ENCODE measurements around the gene MYBL2.

MYBL2 gene

GRCh38 chr20:43686820-43687219 lies 19.9 kb downstream of the MYBL2 start:
- no peak for DNase-seq (ENCODE audit: low read depth)
- H3K4me3 ChIP-seq (ENCODE audit: low read length) = no peak overlapping the region
- no peak for TF ChIP-seq CTCF (conservative IDR thresholded peaks at IDR 0.05; ENCODE audit: low read length)

GRCh38 chr20:43689165-43689564 lies 22.3 kb downstream of the MYBL2 start:
- no peak for TF ChIP-seq CTCF (conservative IDR thresholded peaks at IDR 0.05; ENCODE audit: low read length)
- DNase-seq (ENCODE audit: low read depth) = no peak
- H3K4me3 ChIP-seq (ENCODE audit: low read length) = no peak overlapping the region

- no peak for DNase-seq (ENCODE audit: low read depth)
- TF ChIP-seq CTCF (conservative IDR thresholded peaks at IDR 0.05; ENCODE audit: low read length) = no peak
- no peak overlapping the region for H3K4me3 ChIP-seq (ENCODE audit: low read length)
Measured at GRCh38 chr20:43690943-43691598, 24.2 kb downstream of the MYBL2 start.

- no peak overlapping the region for H3K4me3 ChIP-seq (ENCODE audit: low read length)
- peak; percentile 36 for DNase-seq (ENCODE audit: low read depth)
- TF ChIP-seq CTCF (conservative IDR thresholded peaks at IDR 0.05; ENCODE audit: low read length) = peak; percentile 65
Measured at GRCh38 chr20:43691928-43692524, 25.1 kb downstream of the MYBL2 start.

GRCh38 chr20:43694763-43695162 lies 27.8 kb downstream of the MYBL2 start:
- H3K4me3 ChIP-seq (ENCODE audit: low read length) = no peak overlapping the region
- no peak for TF ChIP-seq CTCF (conservative IDR thresholded peaks at IDR 0.05; ENCODE audit: low read length)
- no peak for DNase-seq (ENCODE audit: low read depth)

- no peak overlapping the region for H3K4me3 ChIP-seq (ENCODE audit: low read length)
- TF ChIP-seq CTCF (conservative IDR thresholded peaks at IDR 0.05; ENCODE audit: low read length) = no peak
- DNase-seq (ENCODE audit: low read depth) = no peak
Measured at GRCh38 chr20:43695571-43695970, 28.7 kb downstream of the MYBL2 start.

GRCh38 chr20:43699941-43700565 lies 33.1 kb downstream of the MYBL2 start:
- no peak overlapping the region for H3K4me3 ChIP-seq (ENCODE audit: low read length)
- TF ChIP-seq CTCF (conservative IDR thresholded peaks at IDR 0.05; ENCODE audit: low read length) = no peak
- DNase-seq (ENCODE audit: low read depth) = no peak
